GM12878 (cell line): ENCODE measurements around the gene C1QTNF1. TPM values are rescaled to one million over a fixed set of nuclear protein-coding genes. Genes with fewer than 3 reads are reported as not detected.

Experiments
- ATAC-seq: fragments of 200-7000 bp; cut with Tn5 transposase; 3 replicates; pipeline ENCODE4 v1.9.1; 2020; ENCODE audit warnings: mild to moderate bottlenecking, moderate library complexity
- BruUV-seq: library from RNA; stranded (reverse); fragments of 400-500 nt; replicated peaks from 2 replicates; lab custom pipeline; 2021; lab: Mats Ljungman, UMichigan
- CTCF ChIA-PET: fragments of 300-600 bp; sonication (Branson Sonifier 250); formaldehyde crosslinking; extraction: SDS; loops from one replicate; lab custom pipeline; 2021; ENCODE audit warnings: inconsistent platforms; lab: Yijun Ruan, JAX
- POLR2A ChIA-PET: fragments of 350-600 bp; formaldehyde crosslinking; extraction: SDS; loops from one replicate; lab custom pipeline; 2021; ENCODE audit warnings: inconsistent platforms; lab: Charles Lee
- RAD21 ChIA-PET: fragments of 300-600 bp; sonication (Branson Sonifier 250); formaldehyde crosslinking; loops from one replicate; lab custom pipeline; 2023; ENCODE audit warnings: antibody characterized with exemption; ENCODE audit not compliant: unreplicated experiment; lab: Charles Lee
- SMC1A ChIA-PET: fragments of 300-600 bp; sonication (Branson Sonifier 250); formaldehyde crosslinking; loops from one replicate; lab custom pipeline; 2023; ENCODE audit not compliant: unreplicated experiment, uncharacterized antibody; lab: Charles Lee
- DNase-seq: peaks from one replicate; pipeline ENCODE4 v3.0.0-alpha.2; 2011; ENCODE audit warnings: low read depth, low spot score
- FAIRE-seq: peaks from 3 replicates; lab custom pipeline; 2011; peaks lifted over from hg19 to GRCh38; lab: Jason Lieb, UNC
- H2AFZ ChIP-seq: 2 replicates; pipeline ENCODE4 v1.6.0; 2011; ENCODE audit warnings: low read depth, low read length, control low read depth; ENCODE audit not compliant: control insufficient read depth
- H3K27ac ChIP-seq: 2 replicates; pipeline ENCODE4 v1.5.1; 2011; ENCODE audit warnings: control low read depth; ENCODE audit not compliant: control insufficient read depth, insufficient read depth
- H3K27me3 ChIP-seq, 2 experiments: replicated peaks in 1 of 2; 2 replicates each; pipeline versions ENCODE4 v1.6.0 to v1.6.1; 2011; ENCODE audit warnings: low read length in 1 of 2; ENCODE audit not compliant: control insufficient read depth in 2 of 2, insufficient read depth in 2 of 2
- H3K36me3 ChIP-seq, 2 experiments: 2 replicates each; pipeline ENCODE4 v1.5.1; 2011; ENCODE audit warnings: low read length in 1 of 2; ENCODE audit not compliant: control insufficient read depth in 2 of 2, insufficient read depth in 2 of 2
- H3K4me1 ChIP-seq: 2 replicates; pipeline ENCODE4 v1.6.1; 2011; ENCODE audit warnings: mild to moderate bottlenecking, low read length, moderate library complexity, mixed read lengths; ENCODE audit not compliant: control insufficient read depth, insufficient read depth
- H3K4me2 ChIP-seq: 2 replicates; pipeline ENCODE4 v1.6.0; 2011; ENCODE audit warnings: control low read depth; ENCODE audit not compliant: control insufficient read depth, insufficient read depth
- H3K4me3 ChIP-seq: fragments of 200-600 bp; sonication (generic); 2 replicates; pipeline ENCODE4 v1.5.1; 2016
- H3K79me2 ChIP-seq: 2 replicates; pipeline ENCODE4 v1.6.0; 2011; ENCODE audit warnings: low read length; ENCODE audit not compliant: control insufficient read depth, insufficient read depth
- H3K9ac ChIP-seq: 2 replicates; pipeline ENCODE4 v1.8.0; 2011; ENCODE audit warnings: low read length, control low read depth, mixed read lengths; ENCODE audit not compliant: control insufficient read depth, insufficient read depth
- H3K9me3 ChIP-seq: replicated peaks from 3 replicates; pipeline ENCODE4 v1.5.1; 2011; ENCODE audit warnings: mild to moderate bottlenecking, low read length; ENCODE audit not compliant: control insufficient read depth, insufficient read depth
- H4K20me1 ChIP-seq: 2 replicates; pipeline ENCODE4 v1.6.0; 2011; ENCODE audit not compliant: control insufficient read depth, insufficient read depth
- RB1 ChIP-seq: fragments of 450-650 bp; formaldehyde crosslinking; IDR thresholded peaks from 2 replicates; pipeline ENCODE4 v1.6.1; 2017; ENCODE audit warnings: mild to moderate bottlenecking, borderline replicate concordance
- USF1 ChIP-seq: IDR thresholded peaks from 2 replicates; pipeline ENCODE4 v1.6.1; 2011; ENCODE audit warnings: borderline replicate concordance, low read depth, mild to moderate bottlenecking, moderate library complexity, mixed read lengths, low read length; ENCODE audit not compliant: insufficient read depth; ENCODE audit errors: extremely low read length
- ZBTB4 ChIP-seq: fragments of 450-650 bp; formaldehyde crosslinking; IDR thresholded peaks from 2 replicates; pipeline ENCODE4 v1.4.0; 2022; ENCODE audit warnings: mild to moderate bottlenecking, moderate library complexity
- WGBS: methylation state at CpG from one replicate; pipeline ENCODE4 v1.1.6; 2016; ENCODE audit warnings: low lambda C conversion rate; ENCODE audit not compliant: insufficient replicate concordance, insufficient coverage; ENCODE audit errors: missing lambda C conversion rate; 5-methylcytosine and 5-hydroxymethylcytosine counted together
- in situ Hi-C: fragments of 300-500 bp; cut with MboI; formaldehyde crosslinking; loops from 9 replicates; pipeline ENCODE4 v1.14.3; 2018; ENCODE audit warnings: mixed read lengths
- intact Hi-C: fragments of 100-400 bp; cut with micrococcal nuclease; formaldehyde crosslinking; loops from one replicate; pipeline ENCODE4 v1.14.2; 2022; ENCODE audit not compliant: unreplicated experiment
- polyA plus RNA-seq, 11 experiments: library from polyadenylated mRNA; depleted of rRNA in 4 of 11; unstranded in 6 of 11; stranded (reverse) in 5 of 11; fragments of >200 nt; fragmentation: Nextera tagmentation in 4 of 11; fragmentation: Illumina TruSeq in 1 of 11; extraction: Ambion mirVana in 4 of 11; extraction: Trizol in 1 of 11; gene quantifications; 1 replicate in 1 of 11; 2 replicates in 10 of 11; pipeline versions ENCODE4 v1.2.1 to v1.2.3, GENCODE V29; 2011 to 2016; ENCODE audit warnings: inconsistent platforms in 2 of 11, missing spikeins in 2 of 11, low read depth in 1 of 11
- total RNA-seq, 4 experiments: library from RNA; depleted of rRNA in 3 of 4; stranded (reverse); fragments of >200 nt in 3 of 4; fragmentation: Illumina TruSeq in 1 of 4; extraction: Trizol in 1 of 4; gene quantifications; 2 replicates each; pipeline versions ENCODE4 v1.2.1 to v1.2.3, GENCODE V29; 2013 to 2021

C1QTNF1 gene
- total and polyA plus RNA-seq, 10 of the 15 experiments (the other 5 are each of a cell fraction or from before 2014, with no cell fraction given) = 0.05 to 1.1 (median 0.15) TPM; not detected in 4

- CTCF ChIA-PET = interaction anchor here (0.7 to 2.9 kb wide), 4 partner anchors 55 to 349 kb away, joined by 3 to 27 read pairs (median 4); partner anchors contain the start of gene LGALS3BP
- in situ Hi-C loops = no loop called here
- Histone ChIP-seq H3K27ac (no peak overlapping the region), H3K4me3 (no peak overlapping the region), H3K27me3 (no peaks in the 10 kb centered on the region), H2AFZ (no peak overlapping the region), H3K4me1 (peaks cover 9% of the 10 kb centered on the region), H3K9me3 (no peaks in the 10 kb centered on the region), H3K9ac (no peak overlapping the region), H3K79me2 (no peaks in the 10 kb centered on the region), H3K36me3 (no peaks in the 10 kb centered on the region), H4K20me1 (no peaks in the 10 kb centered on the region; the same call in 1 of the 2 replicates), H3K4me2 (no peak overlapping the region)
- RAD21 ChIA-PET = no interaction called here
- TF ChIP-seq ZBTB4 (CRISPR knock-in tag) (no peak), RB1 (no peak), USF1 (no peak)
- no peak for FAIRE-seq
- intact Hi-C loops = no loop called here
- SMC1A ChIA-PET = no interaction called here
- ATAC-seq = no peak
- no TSS peak for BruUV-seq
- POLR2A ChIA-PET = no interaction called here
- no peak for DNase-seq
- 44% methylated on average over 9 of the region's 10 CpGs for WGBS
These were observed 19.4 kb downstream of the C1QTNF1 start for GRCh38 chr17:79043191-79043930.
